GM18867 (cell line): ENCODE data around the gene SNX3.

Source experiments
- ATAC-seq: cut with Tn5 transposase; IDR thresholded peaks from one replicate; pipeline ENCODE4 v1.9.1; 2021; ENCODE audit warnings: mild to moderate bottlenecking, moderate library complexity; ENCODE audit not compliant: unreplicated experiment

Gene SNX3

GRCh38 chr6:108171291-108171917 is 89.4 kb downstream of the SNX3 start:
- ATAC-seq: no peak

- no peak for ATAC-seq
These were observed 90.2 kb downstream of the SNX3 start for GRCh38 chr6:108170332-108171290.

- no peak for ATAC-seq
These were observed 91.1 kb downstream of the SNX3 start for GRCh38 chr6:108169464-108170331.

- ATAC-seq: no peak
These were observed 92.1 kb downstream of the SNX3 start for GRCh38 chr6:108168501-108169463.

- no peak for ATAC-seq
These were observed 92.8 kb downstream of the SNX3 start for GRCh38 chr6:108168090-108168463.

GRCh38 chr6:108167449-108168089 is 93.3 kb downstream of the SNX3 start:
- ATAC-seq: no peak

- ATAC-seq: no peak
These were observed 94.0 kb downstream of the SNX3 start for GRCh38 chr6:108166664-108167448.

- no peak for ATAC-seq
These were observed 94.9 kb downstream of the SNX3 start, which contains the start of gene NR2E1 for GRCh38 chr6:108165714-108166663. Gene NR2E1, plus strand, starts transcription at chr6:108166022. Its CDS starts 744 bp downstream, at chr6:108166766.

- ATAC-seq: no peak
These were observed 95.8 kb downstream of the SNX3 start for GRCh38 chr6:108164815-108165706.

GRCh38 chr6:108164543-108164814 is 96.4 kb downstream of the SNX3 start:
- ATAC-seq: no peak

- no peak for ATAC-seq
These were observed 96.9 kb downstream of the SNX3 start for GRCh38 chr6:108163644-108164542.

GRCh38 chr6:108163267-108163643 is 97.6 kb downstream of the SNX3 start:
- ATAC-seq: no peak

- no peak for ATAC-seq
These were observed 99.0 kb downstream of the SNX3 start for GRCh38 chr6:108161724-108162282.
